Dedifferentiated amniotic fluid mesenchymal stem cell (primary cell): Measurements from ENCODE around the gene CATSPER3.

Source experiments
- DNase-seq: peaks from one replicate; pipeline ENCODE4 v3.0.0-alpha.2; 2016; ENCODE audit errors: extremely low spot score

Gene CATSPER3

DNA sequence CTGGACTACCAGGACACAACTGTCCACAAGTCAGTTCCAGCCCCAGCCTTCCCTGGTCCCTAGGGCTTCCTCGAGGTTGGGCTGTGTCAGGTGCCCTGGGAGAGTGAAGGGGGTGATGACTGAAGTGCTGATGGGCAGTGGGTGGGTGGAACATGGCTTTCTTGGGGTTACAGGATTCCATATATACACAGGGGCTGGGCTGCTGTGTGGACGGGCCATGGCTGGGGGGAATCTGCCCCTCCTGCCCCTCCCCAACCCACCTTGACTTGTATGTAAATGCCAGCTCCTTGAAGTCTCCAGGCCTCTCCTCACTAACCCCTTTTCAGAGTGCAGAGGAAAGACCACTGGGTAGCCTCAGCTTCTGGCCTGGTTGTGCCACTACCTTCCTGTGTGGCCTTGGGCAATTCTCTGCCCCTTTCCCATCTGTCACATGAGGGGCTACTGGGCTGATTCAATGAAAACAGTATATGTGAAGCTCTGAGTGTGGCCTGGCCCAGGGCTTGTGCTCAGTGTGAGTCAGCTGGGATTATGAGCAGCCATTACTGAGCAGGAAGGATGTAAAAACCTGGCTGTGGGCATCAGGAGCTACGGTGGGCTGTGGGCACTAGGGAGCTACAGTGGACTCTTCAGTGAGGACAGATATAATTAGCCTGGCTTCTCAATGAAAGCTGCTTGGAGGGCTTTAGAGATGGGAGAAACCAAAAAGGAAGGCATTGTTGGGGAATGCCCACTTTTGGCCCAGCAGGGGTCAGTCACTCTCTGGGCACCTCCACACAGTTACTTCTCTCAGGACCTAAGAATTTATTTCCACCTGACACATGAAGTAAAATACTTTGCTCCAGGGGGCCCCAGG, 43.0 kb downstream of the CATSPER3 start:
- no peak for DNase-seq

DNA sequence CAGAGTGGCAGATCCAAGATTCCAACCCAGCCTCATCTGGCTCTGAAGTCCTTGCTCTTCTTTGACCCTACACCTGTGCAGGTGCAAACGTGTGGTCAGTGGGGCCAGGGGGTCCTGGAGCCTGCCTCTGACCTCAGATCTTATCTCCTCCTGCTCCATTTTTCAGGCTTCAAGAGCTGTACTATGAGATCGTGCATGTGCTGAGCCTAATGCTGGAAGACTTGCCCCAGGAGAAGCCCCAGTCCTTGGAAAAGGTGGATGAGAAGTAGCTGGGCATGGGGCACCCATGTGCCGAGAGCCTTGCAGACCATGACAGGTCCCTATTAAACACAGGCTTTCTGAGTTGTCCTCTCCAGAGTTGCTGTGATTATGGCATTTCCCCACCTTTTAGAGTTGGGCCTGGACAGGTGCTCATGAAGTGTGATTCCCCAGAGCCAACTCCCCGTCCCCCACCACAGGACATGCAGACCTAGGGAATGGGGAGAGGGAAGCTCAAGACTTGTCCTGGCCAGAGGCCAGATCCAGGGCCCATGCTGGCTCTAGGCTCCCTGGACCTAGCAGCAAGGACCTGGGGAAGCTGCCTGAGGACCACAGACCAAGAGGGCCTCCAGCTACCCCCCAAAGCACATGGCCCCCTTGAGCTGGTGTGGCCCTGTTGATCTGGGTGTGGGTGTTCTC, 43.8 kb downstream of the CATSPER3 start:
- DNase-seq: no peak

GRCh38 chr5:135012033-135012588, 44.4 kb downstream of the CATSPER3 start:
- DNase-seq: no peak

GRCh38 chr5:135012951-135013391, 45.3 kb downstream of the CATSPER3 start:
- peak; percentile 52 for DNase-seq

DNA sequence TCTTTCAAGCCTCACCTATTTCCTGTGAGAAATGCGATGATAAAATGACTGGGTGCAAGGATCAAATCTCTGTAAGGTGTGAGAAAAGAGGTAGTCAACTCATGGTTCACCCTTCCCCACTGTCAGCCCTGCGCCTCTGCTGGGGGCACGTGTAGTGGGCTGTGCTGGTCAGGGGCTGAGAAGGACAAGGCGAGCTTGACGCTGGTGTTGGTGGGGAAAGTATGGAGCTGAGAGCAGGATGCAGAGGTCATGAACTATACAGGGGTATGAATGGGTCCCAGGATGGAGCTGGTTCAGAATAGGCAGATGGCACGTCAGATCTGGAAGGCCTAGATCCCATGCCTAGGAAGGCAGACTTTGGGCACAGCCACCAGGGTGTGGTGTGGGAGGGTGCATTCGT, 45.7 kb downstream of the CATSPER3 start:
- no peak for DNase-seq

GRCh38 chr5:135013947-135014570, 46.4 kb downstream of the CATSPER3 start:
- DNase-seq: peak; percentile 80

DNA sequence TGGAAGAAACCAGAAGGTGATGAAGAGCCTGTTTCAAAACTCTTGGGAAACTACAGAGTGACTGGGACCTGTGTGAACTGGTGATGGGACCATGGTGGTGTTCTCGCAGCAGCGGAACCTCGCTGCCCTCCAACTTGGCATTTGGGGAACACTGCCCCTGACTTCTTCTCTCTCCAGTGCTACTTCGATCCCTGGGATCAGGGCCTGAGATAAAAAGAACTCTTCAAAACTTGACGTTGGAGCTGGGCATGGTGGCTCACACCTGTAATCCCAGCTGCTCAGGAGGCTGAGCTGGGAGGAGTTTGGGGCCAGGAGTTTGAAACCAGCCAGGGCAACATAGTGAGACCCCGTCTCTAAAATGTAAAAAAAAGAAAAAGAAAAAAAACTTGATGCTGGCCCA, 48.2 kb downstream of the CATSPER3 start:
- DNase-seq: no peak

- DNase-seq: no peak
Measured at GRCh38 chr5:135016861-135017290, 49.2 kb downstream of the CATSPER3 start.

DNA sequence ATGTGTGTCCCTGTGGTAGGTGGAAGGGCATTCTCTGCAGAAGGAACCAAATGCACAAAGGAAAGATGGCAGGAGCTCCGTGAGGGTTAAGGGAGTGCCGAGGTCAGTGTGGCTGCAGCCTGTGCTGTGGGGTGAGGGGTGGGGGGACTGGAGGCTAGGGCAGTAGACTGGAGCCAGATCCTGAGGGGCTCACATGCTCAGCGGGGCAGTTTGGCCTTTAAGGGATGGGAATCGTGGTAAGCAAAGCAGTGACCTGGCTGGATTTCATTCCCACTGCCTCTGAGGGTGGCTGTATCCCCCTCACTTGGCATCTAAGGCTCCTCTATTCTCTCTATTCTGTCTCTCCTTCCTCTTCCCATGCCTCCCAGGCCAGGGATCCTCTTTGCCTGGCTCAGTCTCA, 50.8 kb downstream of the CATSPER3 start:
- DNase-seq: no peak

DNA sequence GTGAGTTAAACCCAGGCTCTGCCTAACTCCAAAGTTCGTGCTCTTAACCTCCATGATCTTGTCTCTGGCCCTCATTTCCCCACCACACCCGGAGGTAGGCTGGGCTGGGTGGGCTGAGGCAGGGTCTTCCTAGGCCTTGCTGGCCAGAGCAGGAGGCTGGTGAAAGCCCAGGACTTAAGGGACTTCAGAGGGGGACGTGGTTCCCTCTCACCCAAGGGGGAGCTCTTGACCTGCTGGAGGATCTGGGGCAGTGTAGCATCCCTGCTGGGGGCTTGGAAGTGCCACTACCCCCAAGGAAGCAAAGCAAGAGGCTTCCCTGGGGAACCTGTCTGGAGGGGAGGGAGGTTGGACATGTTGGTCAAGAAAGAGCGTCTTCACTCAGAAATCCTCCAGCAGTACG, 51.6 kb downstream of the CATSPER3 start:
- DNase-seq: no peak

DNA sequence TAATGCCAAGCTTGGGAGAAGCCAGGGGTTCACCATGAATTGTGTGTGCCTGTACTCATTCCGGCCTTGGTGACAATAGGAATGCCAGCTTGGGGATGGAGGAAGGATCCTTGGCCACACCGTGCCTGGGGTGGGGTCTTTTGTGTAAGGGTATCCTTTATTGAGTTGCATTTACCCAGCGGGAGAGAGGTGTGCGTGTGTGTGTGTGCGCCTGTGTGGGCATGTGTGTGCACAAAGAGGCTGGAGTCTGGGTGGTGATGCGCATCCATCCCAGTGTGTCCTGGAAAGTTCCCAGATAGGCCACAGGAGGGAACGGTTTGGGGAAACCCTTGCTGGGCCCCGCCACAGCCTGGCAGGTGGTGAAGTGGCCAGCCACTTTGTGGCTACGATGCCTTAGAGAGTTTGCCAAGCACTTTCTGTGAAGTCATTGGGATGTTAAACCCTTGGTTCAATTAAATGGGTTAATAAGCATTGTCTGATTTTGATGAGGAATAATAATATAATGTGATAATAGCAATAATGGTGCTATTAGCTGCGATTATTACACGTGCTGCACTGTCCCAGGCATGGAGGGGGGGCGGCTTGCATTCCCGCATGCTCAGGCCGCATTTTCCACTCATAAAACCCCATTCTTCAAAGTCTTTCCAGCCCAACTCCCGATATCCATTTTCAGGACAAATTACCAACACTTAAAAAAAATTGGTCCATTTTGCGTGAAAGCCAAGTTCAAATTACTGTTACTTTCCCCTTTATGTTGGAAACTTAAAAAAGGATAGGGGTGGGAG, 52.6 kb downstream of the CATSPER3 start:
- DNase-seq: no peak

DNA sequence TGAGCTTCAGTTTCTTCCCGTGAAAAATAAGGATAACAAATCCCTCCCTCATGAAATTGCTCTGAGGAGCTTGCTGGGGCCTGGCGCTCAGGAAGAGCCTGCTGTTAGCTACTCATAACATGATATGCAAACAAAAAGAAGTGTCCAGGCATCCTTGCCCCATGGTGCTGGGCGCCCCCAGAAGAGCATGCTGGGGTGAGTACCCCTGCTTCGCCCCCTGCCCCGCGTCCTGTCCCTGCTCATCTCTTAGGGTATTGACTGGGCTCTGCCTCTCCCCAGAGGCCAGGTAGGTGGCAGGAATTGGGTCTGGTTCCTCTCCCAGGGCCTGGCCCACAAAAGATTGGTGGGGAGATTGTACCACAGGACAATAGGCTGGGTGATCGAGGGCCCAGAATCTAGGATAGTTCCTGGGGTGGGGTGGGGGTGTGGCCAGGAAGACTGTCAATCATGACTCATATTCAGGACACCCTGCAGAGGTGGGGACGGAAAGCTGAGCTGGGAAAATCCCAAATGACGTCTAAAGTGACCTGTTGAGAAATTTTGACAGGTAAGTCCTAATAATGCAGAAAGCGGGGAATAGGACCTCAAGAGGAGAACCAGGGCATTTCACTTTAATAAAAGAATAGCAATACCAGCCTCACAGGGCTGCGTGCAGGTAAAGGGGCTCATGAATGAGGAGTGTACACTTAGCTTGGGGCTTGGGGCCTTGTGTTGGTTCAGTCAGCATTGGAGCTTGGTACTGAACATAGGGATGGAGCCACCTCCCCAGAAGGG, 57.4 kb downstream of the CATSPER3 start:
- no peak for DNase-seq

DNA sequence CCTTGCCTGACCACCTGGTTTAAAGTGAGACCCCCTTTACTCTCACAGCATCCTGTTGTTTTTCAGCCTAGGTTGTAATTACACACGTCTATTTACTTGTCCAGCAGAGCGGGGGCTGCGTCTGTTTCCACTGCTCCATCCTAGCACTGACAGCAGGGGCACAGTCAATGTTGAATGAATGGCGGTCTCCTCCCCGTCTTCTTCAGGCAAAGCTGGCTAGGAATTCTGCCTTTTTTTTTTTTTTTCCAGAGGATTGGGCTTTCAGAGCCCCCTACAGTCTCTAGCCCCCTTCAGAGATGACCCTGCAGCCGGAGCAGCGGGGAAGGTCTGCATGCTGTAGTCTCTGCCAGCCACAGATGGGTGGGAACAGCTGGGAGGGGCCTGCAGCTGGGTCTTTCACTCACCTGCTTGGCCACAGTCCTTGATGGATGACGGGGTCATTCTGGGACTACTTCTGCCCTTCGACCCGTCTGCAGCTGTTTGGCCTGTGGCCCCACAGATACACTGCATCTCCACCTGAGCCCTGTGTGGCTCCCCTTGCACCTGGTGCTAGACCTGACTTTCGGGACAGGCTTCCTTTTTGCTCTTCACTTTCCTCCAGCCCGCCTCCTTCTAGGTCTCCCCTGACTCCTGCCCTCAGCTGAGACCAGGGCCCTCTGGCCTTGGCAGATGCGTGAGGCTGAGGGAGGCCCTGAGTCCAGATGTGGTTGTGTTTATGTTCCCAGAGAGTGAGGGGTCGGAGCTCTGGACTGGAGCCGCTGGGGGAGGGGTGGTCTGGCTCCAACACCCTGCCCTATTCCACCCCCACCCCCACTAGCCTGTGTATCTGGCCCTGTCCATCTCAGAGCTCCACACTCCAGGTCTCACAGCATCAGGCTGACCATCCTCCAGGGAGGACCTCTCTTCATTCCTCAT, 58.3 kb downstream of the CATSPER3 start:
- DNase-seq: no peak

GRCh38 chr5:135026645-135027265, 59.0 kb downstream of the CATSPER3 start:
- no peak for DNase-seq

GRCh38 chr5:135027266-135027696, 59.6 kb downstream of the CATSPER3 start:
- DNase-seq: no peak

GRCh38 chr5:135027697-135028615, 60.2 kb downstream of the CATSPER3 start:
- DNase-seq: no peak

- DNase-seq: no peak
Measured at GRCh38 chr5:135028791-135029476, 61.2 kb downstream of the CATSPER3 start.
